NCI-H1436 (cell line): ENCODE results near the gene CYREN.

ENCODE experiments used
- DNase-seq: peaks from one replicate; lab custom pipeline; 2025; lab: John Stamatoyannopoulos, UW

Gene CYREN

GRCh38 chr7:135197343-135197742, 26.8 kb upstream of the CYREN start:
- no peak for DNase-seq

- DNase-seq, result no peak
These were observed 25.6 kb upstream of the CYREN start for GRCh38 chr7:135195968-135196629.

GRCh38 chr7:135195156-135195555, 24.6 kb upstream of the CYREN start:
- no peak for DNase-seq

- no peak for DNase-seq
These were observed 24.1 kb upstream of the CYREN start for GRCh38 chr7:135194494-135195095.

- DNase-seq, result no peak
These were observed 23.1 kb upstream of the CYREN start for GRCh38 chr7:135193615-135194081.

GRCh38 chr7:135192914-135193536, 22.5 kb upstream of the CYREN start:
- DNase-seq, result no peak

GRCh38 chr7:135190703-135191102, 20.2 kb upstream of the CYREN start:
- DNase-seq, result no peak

- no peak for DNase-seq
These were observed 19.5 kb upstream of the CYREN start for GRCh38 chr7:135189961-135190360.

- DNase-seq, result no peak
These were observed 18.7 kb upstream of the CYREN start for GRCh38 chr7:135189221-135189662.

GRCh38 chr7:135188298-135188984, 17.9 kb upstream of the CYREN start:
- no peak for DNase-seq

GRCh38 chr7:135186841-135187253, 16.3 kb upstream of the CYREN start:
- no peak for DNase-seq

GRCh38 chr7:135186261-135186540, 15.7 kb upstream of the CYREN start:
- DNase-seq, result no peak

- DNase-seq, result no peak
These were observed 15.2 kb upstream of the CYREN start for GRCh38 chr7:135185471-135186260.

GRCh38 chr7:135184254-135184841, 13.8 kb upstream of the CYREN start:
- no peak for DNase-seq

- no peak for DNase-seq
These were observed 13.0 kb upstream of the CYREN start for GRCh38 chr7:135183478-135183877.

- DNase-seq, result no peak
These were observed 11.6 kb upstream of the CYREN start for GRCh38 chr7:135181929-135182678.

GRCh38 chr7:135181261-135181928, 10.9 kb upstream of the CYREN start:
- DNase-seq, result no peak

- DNase-seq, result no peak
These were observed 9.6 kb upstream of the CYREN start for GRCh38 chr7:135180122-135180521.

- DNase-seq, result no peak
These were observed 8.9 kb upstream of the CYREN start for GRCh38 chr7:135179321-135179925.

- DNase-seq, result no peak
These were observed 7.9 kb upstream of the CYREN start for GRCh38 chr7:135178364-135178763.
